ENCODE results near the gene DSCAML1.

GRCh38 chr11:117678658-117679406 lies 118.2 kb downstream of the DSCAML1 start:
- TF ChIP-seq MYBL2 (CRISPR knock-in tag; IDR thresholded peaks at IDR 0.05), result no peak
- no peak for TF ChIP-seq NR1H2 (CRISPR knock-in tag; IDR thresholded peaks at IDR 0.05)
- TF ChIP-seq ZNF263 (CRISPR knock-in tag; IDR thresholded peaks at IDR 0.05; ENCODE audit: low read depth), result no peak
- no peak for TF ChIP-seq CREM (CRISPR knock-in tag; IDR thresholded peaks at IDR 0.05)
- TF ChIP-seq KAT7 (CRISPR knock-in tag; IDR thresholded peaks at IDR 0.05; ENCODE audit: borderline replicate concordance), result no peak
- TF ChIP-seq CTCF (IDR thresholded peaks at IDR 0.05), result no peak
- no peak for TF ChIP-seq IRF1 (CRISPR knock-in tag; IDR thresholded peaks at IDR 0.05)
- TF ChIP-seq ATF1 (CRISPR knock-in tag; IDR thresholded peaks at IDR 0.05), result no peak
- TF ChIP-seq USF1 (CRISPR knock-in tag; IDR thresholded peaks at IDR 0.05), result no peak
- TF ChIP-seq CBFB (CRISPR knock-in tag; IDR thresholded peaks at IDR 0.05; ENCODE audit: low read depth), result no peak
- TF ChIP-seq STAT6 (CRISPR knock-in tag; conservative IDR thresholded peaks at IDR 0.05; ENCODE audit: low read depth), result no peak
- no peak for TF ChIP-seq PREB (CRISPR knock-in tag; IDR thresholded peaks at IDR 0.05; ENCODE audit: borderline replicate concordance)
- no peak for TF ChIP-seq GABPB1 (CRISPR knock-in tag; IDR thresholded peaks at IDR 0.05)
